ENCODE measurements around the gene KCNN4.
A peak's percentile ranks its signal among the peaks of the same experiment; 100 is the strongest.
"Not testable (repeated sequence)": the region's sequence is repeated elsewhere in the genome, so short reads cannot be mapped to it uniquely, and the experiment has no call there.

KCNN4 gene

GRCh38 chr19:43798546-43799409, 18.0 kb upstream of the KCNN4 start:
- no peak for DNase-seq (ENCODE audit: low spot score)

- no peak for DNase-seq (ENCODE audit: low spot score)
Observed at GRCh38 chr19:43798026-43798545, 17.3 kb upstream of the KCNN4 start.

GRCh38 chr19:43797556-43797955, 16.8 kb upstream of the KCNN4 start:
- DNase-seq (ENCODE audit: low spot score) = no peak

- no peak for DNase-seq (ENCODE audit: low spot score)
Observed at GRCh38 chr19:43797118-43797517, 16.3 kb upstream of the KCNN4 start.

GRCh38 chr19:43790587-43790986, 9.8 kb upstream of the KCNN4 start:
- DNase-seq (ENCODE audit: low spot score) = no peak

- no peak for DNase-seq (ENCODE audit: low spot score)
Observed at GRCh38 chr19:43789029-43789428, 8.3 kb upstream of the KCNN4 start.

GRCh38 chr19:43786665-43787064, 5.9 kb upstream of the KCNN4 start:
- DNase-seq (ENCODE audit: low spot score) = no peak

GRCh38 chr19:43784981-43785808, 4.4 kb upstream of the KCNN4 start:
- DNase-seq (ENCODE audit: low spot score) = peak; percentile 88

- peak; percentile 74 for DNase-seq (ENCODE audit: low spot score)
Observed at GRCh38 chr19:43784241-43784980, 3.6 kb upstream of the KCNN4 start.

- DNase-seq (ENCODE audit: low spot score) = no peak
Observed at GRCh38 chr19:43783636-43784035, 2.9 kb upstream of the KCNN4 start.

- DNase-seq (ENCODE audit: low spot score) = peak; percentile 76
Observed at GRCh38 chr19:43782689-43783231, 2.0 kb upstream of the KCNN4 start.

- no peak for DNase-seq (ENCODE audit: low spot score)
Observed at GRCh38 chr19:43782311-43782660, 1.5 kb upstream of the KCNN4 start.

GRCh38 chr19:43781630-43782310, 997 bp upstream of the KCNN4 start:
- no peak for DNase-seq (ENCODE audit: low spot score)

- DNase-seq (ENCODE audit: low spot score) = peak; percentile 61
Observed at GRCh38 chr19:43779820-43780219, 953 bp downstream of the KCNN4 start.

- peak; percentile 28 for DNase-seq (ENCODE audit: low spot score)
Observed at GRCh38 chr19:43779147-43779819, 1.5 kb downstream of the KCNN4 start.

- no peak for DNase-seq (ENCODE audit: low spot score)
Observed at GRCh38 chr19:43778651-43779050, 2.1 kb downstream of the KCNN4 start.

GRCh38 chr19:43777163-43777695, 3.5 kb downstream of the KCNN4 start:
- peak; percentile 35 for DNase-seq (ENCODE audit: low spot score)

- peak; percentile 41 for DNase-seq (ENCODE audit: low spot score)
Observed at GRCh38 chr19:43776286-43776685, 4.5 kb downstream of the KCNN4 start.

- DNase-seq (ENCODE audit: low spot score) = no peak
Observed at GRCh38 chr19:43775299-43775890, 5.4 kb downstream of the KCNN4 start.

GRCh38 chr19:43774940-43775258, 5.9 kb downstream of the KCNN4 start:
- not testable (repeated sequence) for DNase-seq (ENCODE audit: low spot score)

Measured in hematopoietic multipotent progenitor cell treated with erythropoietin and hydrocortisone succinate and interleukin-3 and kit ligand, for 15 days (in vitro differentiated cells).